HTR-8/SVneo (cell line): ENCODE data around the gene POLR3H.

Experiments
- DNase-seq: peaks from one replicate; pipeline ENCODE4 v3.0.0; 2011; ENCODE audit warnings: low spot score, mixed read lengths; ENCODE audit not compliant: insufficient read length
- FAIRE-seq: peaks from 2 replicates; lab custom pipeline; 2011; peaks lifted over from hg19 to GRCh38; lab: Jason Lieb, UNC

The POLR3H gene

DNA sequence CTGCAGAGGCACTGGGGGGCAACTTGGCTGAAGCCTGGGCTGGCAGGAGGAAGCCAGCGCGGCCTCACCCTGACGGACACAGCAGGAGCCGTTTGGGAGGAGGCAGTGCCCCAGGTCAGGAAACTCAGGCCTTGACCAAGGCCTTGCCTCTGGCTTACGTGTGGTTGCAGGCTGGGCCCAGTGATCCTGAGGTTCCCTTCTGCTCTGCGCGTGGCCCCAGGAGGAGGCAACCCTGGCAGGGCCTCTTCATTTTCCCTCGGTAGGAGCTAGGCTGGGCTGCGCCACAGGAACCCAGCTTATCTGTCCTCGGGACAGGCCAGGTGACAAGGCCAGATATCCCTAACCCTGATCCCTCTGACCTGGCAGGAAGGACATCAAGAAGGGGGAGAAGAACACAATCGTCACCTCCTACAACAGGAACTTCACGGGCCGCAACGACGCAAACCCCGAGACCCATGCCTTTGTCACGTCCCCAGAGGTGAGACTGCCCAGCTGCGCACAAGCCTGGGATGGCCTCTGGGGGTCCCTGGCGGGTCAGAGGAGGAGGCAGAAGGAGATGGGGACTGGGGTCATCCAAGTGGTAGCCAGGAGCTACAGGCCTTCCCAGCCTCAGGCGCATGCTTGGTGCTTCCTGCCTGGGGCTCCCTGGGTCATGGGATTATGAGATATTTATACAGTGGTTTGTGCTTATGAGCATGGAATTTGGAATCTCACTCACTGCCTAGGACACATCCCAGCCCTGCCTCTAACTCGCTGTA, 20.6 kb downstream of the POLR3H start:
- DNase-seq, result no peak

DNA sequence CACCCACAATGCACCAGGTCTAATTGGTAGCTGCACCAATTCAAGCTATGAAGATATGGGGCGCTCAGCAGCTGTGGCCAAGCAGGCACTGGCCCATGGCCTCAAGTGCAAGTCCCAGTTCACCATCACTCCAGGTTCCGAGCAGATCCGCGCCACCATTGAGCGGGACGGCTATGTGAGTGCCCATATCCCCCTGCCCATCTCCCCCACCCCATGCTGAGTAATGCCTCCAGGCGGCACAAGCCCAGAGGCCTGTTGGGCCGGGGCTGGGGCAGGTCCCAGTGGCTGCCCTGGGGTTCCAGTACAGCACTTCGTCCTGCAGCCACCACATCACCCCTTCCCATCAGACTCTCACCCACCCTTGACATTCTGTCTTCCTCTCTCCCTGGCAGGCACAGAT, 21.5 kb downstream of the POLR3H start:
- no peak for DNase-seq
- no peak for FAIRE-seq

More for the DNA sequence above, 20.6 kb downstream of the POLR3H start:
- no peak for FAIRE-seq

DNA sequence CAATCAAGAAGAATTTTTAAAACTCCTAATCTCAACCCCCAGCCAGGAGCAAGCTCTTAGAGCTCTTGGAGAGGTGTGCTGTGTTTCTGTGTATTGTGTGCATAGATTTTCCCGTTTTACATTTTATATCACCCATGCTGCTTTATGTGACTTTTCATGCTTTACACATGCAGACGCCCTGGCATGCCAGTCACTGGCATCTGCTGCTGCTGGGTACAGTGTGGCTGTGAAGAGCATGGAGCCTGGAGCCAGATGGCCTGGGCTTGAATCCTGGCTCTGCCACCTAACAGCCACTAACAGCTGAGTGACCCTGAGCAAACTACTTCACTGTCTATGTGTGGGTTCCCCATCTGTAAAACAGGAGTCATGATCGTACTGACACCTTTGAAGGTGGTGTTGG, 23.1 kb downstream of the POLR3H start:
- no peak for FAIRE-seq
- DNase-seq, result no peak

DNA sequence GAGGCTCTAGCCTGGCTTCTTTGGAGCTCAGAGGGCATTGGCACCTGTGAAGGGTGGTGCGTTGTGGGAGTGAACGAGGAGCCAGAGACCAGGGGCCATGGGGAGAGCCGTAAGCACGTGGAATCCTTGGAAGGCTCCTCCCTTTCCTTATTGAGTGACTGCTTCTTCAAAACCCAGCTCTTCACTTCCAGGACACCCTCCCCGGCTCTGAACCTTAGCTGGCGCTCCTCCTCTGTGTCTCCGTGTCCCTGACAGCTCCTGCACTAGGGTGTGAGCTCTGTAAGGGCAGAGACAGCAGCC, 26.3 kb downstream of the POLR3H start:
- FAIRE-seq (no peak), DNase-seq (no peak)

DNA sequence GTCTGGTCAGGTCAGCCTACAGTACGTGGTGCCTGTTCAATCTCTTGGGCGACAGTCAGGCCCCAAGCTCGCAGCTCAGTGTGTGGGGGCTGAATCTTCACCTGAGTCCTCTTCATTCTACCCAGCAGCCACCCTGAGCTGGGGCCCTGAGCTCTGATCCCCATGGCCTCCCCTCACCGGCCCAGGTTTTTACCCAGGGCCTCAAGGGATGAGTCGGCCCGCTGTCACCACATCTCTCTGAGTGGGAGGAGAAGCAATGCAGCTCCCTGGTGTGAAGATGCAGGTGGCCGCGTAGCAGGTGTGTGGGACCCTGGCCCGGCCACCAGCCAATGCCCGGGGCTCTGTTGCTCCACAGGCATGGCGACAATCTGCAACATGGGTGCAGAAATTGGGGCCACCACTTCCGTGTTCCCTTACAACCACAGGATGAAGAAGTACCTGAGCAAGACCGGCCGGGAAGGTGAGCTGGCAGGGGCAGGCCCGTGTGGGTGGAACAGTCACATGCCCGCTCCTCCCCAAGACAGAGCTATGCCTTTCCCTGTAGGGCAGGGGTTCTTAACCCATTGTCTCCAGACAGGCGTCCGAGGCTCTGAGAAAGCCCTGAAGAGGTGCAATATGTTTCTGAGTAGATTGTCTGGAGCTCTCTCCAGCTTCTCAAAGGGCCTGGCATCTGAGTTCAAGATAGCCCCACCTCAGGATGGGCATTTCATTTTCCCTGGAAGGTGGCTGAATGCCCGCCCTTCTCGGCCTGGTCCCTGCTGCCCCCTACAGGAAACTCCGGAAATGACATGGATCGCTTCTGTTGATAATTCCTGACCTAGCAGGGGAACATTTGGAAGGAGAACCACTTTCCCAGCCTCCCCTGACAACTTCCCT, 26.9 kb downstream of the POLR3H start:
- peak; percentile 73 for DNase-seq
- FAIRE-seq, result no peak

DNA sequence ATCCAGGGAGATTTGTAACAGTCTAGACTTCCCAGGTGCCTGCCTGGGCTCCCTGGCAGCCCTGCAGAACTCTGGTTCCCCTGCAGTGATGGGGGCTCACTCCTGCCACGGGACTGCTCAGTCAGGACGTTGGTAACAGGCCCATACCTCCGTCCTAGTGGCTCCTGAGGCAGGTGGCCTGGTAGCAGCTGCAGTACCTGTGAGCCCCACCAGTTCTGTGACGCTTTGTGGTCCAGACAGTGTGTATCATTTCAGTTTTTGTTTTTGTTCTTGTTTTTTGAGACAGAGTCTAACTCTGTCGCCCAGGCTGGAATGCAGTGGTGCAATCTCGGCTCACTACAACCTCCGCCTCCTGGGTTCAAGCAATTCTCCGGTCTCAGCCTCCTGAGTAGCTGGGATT, 27.8 kb downstream of the POLR3H start:
- FAIRE-seq, result no peak
- DNase-seq, result no peak

DNA sequence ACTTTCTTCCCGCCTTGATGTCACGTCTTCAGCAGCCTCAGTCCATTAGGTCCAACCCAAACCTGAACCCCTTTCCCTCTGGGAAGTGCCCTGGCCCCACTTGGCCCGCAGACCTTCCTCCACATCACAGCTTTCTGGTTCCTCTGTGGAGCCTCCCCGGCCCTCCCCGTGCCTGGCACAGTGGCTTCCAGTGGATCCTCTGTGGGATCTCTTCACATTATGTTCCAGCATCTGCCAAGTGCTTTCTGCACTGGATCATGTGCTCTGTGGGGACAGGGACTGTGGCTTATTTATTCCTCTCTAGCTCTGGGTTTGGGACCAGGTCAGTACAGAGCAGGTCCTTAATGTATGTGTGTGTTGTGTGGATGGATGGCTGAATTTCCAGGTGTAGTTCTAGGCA, 30.9 kb downstream of the POLR3H start:
- DNase-seq (no peak), FAIRE-seq (no peak)

DNA sequence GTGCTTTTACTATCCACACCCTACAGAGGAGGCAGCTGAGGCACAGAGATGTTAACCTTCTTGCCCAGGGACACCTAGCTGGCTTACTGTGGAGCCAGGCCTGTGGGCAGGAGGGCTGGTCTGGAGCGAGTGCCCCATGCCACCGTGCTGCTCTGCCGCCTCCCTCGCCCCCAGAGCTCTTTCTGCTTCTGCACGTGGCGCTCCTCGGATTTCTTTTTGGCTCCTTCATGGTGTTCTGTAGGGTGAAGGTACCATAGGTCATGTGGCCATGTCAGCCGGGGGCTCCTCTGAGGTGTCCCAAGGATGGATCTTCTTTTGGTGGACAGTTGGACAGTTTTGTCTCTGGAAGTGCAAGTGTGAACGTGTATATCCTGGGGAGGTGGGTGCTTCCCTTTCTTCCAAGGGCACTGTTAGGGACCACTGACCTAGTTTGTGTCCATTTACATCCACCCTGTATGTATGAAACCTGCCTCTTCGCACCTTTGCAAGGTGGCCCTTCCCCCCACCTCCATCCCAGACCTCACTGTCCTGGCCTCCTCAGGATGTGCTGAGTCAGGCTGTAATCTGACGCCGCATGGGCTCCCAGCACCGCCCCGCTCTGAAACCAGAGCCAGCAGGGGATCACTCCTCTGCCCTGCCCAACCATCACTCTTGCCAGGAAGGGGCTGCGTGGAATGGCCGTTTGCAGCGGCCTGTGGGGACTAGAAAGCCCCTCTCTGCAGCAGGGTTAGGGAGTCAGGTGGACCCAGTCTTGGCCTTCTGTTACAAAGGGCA, 31.7 kb downstream of the POLR3H start:
- DNase-seq (peak; percentile 93), FAIRE-seq (peak; percentile 92)

DNA sequence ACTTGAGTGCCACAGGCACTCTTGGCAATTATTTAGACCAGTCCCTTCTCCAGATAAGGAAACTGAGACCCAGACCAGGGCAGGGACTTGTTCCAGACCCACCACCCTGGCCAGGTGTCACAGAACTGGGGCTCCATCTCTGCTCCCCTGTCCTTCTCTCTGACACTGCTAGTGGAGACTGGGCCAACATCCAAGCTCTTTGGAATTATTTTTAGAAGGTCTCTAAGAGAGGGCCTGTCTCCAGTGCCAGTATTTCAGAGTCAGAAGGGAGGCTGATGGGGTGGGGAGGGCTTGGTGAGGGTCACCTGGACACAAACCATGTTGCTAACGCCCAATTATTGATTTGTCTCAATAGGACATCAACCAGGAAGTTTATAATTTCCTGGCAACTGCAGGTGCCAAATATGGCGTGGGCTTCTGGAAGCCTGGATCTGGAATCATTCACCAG, 32.7 kb downstream of the POLR3H start:
- DNase-seq, result no peak
- no peak for FAIRE-seq

DNA sequence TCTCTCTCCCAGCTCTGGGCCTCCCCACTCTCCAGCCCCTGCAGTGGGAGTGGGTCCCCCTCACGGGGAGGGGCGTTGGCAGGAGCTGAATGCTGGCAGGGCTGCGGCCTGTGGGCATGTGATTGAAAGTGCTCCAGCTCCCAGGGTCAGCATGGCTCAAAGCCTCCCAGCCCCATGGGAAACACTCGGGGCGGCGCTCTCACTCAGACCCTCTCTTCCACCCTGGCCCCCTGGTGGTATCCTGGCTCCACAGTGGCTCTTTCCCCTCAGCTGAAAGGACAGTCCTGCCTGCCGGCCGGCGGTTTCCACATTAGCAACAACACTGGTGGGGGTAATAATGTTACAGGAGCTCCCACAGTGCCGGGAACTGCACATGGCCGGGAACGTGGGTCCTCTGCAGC, 35.5 kb downstream of the POLR3H start:
- no peak for DNase-seq
- no peak for FAIRE-seq

DNA sequence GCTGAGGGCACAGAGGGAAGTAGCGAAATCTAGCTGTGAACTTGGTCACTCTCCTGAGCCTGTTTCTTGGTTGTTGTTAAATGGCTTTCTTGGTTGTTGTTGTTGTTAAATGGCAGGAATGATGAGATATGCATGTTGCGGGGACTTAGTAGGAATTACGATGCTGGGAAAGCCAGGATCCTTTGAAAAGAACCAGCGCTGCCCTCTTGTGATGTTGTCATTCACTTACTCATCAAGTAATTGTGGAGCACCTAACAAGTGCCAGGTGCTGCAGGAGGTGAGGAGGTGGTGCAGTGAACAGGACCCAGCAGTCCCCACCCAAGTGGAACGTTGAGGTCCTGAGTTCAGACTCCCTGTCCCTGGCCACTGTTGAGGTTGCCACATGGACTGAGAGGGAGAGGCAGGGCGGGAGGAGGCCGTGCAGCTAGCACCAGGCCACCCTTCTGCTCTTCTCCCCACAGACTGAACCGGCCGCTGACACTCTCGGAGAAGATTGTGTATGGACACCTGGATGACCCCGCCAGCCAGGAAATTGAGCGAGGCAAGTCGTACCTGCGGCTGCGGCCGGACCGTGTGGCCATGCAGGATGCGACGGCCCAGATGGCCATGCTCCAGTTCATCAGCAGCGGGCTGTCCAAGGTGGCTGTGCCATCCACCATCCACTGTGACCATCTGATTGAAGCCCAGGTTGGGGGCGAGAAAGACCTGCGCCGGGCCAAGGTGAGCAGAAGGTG, 36.8 kb downstream of the POLR3H start:
- DNase-seq (no peak), FAIRE-seq (no peak)

DNA sequence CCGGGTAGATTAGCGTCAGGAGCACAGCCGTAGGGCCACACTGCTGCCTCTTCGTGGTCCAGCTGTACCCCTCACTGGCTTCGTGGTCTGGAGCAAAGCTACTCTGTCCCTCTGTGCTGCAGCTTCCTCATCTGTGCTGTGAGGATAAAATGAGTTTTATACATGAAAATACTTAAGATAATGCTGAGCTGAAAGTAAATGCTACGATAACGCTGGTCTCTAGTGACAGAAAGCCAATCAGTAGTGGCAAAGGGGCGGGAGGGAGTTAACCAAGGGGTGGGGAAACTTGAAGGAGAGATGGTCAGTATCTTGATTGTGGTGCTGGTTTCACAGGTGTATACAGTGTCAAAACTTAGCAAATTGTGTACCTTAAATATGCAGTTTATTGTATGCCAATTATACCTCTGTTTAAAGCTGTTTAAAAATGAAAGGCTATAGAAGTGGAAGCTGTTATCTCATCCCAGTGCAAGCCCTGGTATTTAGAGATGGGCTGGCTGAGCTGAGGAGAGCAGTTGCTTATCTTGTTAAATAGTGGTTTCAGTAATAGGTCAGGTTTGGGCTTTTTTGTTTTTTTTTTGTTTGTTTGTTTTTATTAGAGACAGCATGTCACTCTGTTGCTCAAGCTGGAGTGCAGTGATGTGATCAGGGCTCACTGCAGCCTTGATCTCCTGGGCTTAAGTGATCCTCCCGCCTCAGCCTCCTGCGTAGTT, 38.6 kb downstream of the POLR3H start:
- no peak for FAIRE-seq
- no peak for DNase-seq

DNA sequence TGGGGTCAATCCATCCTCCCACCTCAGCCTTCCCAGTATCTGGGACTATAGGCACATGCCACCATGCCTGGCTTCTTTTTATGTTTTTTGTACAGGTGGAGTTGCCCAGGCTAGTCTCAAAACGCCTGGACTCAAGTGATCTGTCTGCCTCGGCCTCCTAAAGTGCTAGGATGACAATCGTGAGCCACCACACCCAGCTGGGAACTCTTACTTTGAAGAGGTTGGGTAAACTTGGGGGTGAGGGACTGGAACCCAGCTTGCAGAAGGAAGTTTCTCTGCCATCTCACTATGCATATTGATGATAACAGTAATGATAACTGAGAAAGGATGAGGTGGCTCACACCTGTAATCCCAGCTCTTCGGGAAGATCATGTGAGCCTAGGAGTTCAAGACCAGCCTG, 39.5 kb downstream of the POLR3H start:
- DNase-seq, result no peak
- no peak for FAIRE-seq

DNA sequence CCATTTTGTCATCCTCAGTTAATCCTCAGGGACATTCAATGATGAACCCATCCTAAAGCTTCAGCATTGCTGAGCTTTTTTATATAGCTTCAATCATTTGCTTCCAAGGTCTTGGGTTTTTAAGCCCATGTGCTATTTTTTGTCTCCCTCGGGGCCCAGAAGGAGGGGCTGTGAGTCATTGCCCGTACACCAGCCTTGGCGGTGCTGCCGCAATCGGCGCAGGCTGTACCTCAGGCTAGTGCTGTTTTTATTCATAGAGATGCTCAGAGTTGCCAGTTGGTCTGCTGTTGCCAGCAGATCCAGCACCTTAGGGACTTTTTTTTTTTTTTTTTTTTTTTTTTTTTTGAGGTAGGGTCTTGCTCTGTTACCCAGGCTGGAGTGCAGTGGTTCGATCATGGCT, 39.9 kb downstream of the POLR3H start:
- DNase-seq (no peak), FAIRE-seq (no peak)

DNA sequence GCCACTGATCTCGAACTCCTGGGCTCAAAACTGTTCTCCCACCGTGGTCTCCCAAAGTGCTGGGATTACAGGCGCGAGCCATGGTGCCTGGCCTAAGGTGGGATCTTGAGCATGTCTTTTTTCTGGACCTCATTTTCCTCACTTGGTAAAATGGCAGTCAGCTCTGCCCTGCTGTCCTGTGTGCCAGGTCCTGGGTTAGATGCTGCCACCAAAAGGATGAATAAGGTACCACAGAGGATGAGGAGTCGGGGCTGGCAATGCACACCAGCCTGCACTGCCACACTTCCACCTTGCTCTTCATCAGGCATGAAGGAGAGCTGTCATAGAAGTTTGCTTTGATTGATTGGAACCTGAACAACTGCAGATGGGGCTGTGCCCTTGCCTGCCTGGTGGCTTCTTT, 43.1 kb downstream of the POLR3H start:
- FAIRE-seq, result no peak
- no peak for DNase-seq

DNA sequence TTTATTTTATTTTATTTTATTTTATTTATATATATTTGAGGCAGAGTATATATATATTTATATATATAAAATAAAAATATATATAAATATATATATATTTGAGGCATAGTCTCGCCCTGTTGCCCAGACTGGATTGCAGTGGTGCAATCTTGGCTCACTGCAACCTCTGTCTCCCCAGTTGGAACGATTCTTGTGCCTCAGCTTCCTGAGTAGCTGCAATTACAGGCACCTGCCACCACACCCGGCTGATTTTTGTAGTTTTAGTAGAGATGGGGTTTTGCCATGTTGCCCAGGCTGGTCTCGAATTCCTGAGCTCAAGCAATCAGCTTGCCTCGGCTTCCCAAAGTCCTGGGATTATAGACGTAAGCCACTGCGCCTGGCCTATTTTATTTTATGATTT, 44.0 kb downstream of the POLR3H start:
- no peak for FAIRE-seq
- DNase-seq, result no peak

DNA sequence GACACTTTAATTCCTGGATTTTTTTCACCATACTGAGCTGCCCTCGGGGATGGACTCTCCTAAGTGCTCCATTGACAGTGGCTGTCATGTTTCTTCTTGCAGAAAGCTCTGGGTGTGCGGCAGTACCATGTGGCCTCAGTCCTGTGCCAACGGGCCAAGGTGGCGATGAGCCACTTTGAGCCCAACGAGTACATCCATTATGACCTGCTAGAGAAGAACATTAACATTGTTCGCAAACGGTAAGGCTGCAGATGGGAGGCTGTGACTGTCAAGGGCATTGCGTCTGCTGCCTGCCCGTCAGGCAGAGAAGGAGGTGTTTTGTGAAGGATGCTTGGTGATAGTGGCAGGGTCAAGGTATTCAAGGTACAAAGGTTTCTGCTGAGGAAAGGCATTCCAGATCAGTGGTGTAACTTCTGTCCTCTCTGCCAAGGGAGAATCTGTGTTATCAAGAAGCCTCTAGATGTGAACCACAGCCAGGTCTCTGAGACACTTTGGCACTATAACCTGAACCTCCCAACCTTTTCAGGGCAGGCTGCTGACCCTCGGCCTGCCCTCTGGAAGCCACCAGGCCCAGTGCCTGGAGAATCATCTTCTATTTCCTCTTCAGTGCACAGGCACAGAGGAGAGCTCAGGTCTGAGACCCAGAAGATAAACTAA, 44.5 kb downstream of the POLR3H start:
- FAIRE-seq, result no peak

DNA sequence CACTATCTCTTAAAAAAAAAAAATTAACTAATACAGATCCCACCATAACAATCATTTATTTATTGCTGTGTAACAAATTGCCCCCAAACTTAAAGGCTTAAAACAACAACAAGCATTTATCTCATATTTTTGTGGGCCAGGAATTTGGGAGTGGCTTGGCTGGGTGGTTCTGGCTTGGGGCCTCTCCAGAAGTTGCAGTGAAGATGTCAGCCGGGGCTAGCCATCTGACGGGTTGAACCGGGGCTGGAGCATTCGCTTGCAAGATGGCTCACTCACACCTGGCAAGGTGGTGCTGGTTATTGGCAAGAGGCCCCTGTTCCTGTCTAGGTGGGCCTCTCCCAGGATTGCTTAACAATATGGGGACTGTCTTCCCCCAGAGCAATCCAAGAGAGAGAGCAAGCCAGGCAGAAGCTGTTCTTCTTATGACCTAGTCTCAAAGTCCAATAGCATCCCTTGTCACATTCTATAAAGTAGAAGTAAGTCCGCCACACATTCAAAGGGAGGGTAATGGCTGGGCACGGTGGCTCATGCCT, 45.9 kb downstream of the POLR3H start:
- DNase-seq (no peak), FAIRE-seq (no peak)

More for the DNA sequence above, 44.5 kb downstream of the POLR3H start:
- no peak for DNase-seq
